Activated B cell treated with CpG ODN at 0.5 μM for 24 hours (primary cell): ENCODE measurements around the gene ACAA2. TPM values are rescaled to one million over a fixed set of nuclear protein-coding genes. Genes with fewer than 3 reads are reported as not detected.
"Not testable (repeated sequence)": the region's sequence is repeated elsewhere in the genome, so short reads cannot be mapped to it uniquely, and the experiment has no call there.

ENCODE experiments used
- ATAC-seq: fragments of 200-7000 bp; cut with Tn5 transposase; one replicate; pipeline ENCODE4 v1.10.0; 2021; ENCODE audit warnings: low read depth, mild to moderate bottlenecking, moderate library complexity
- CTCF ChIA-PET: fragments of 350-600 bp; sonication (Branson Sonifier 250); formaldehyde crosslinking; loops from one replicate; lab custom pipeline; 2021; ENCODE audit warnings: antibody characterized with exemption; lab: Charles Lee
- POLR2A ChIA-PET: fragments of 350-600 bp; sonication (Branson Sonifier 250); formaldehyde crosslinking; loops from one replicate; lab custom pipeline; 2021; ENCODE audit warnings: antibody characterized with exemption; lab: Charles Lee
- DNase-seq: peaks from one replicate; pipeline ENCODE4 v3.0.0; 2022
- H3K27ac Mint-ChIP-seq: one replicate; pipeline ENCODE4 v1.8.0; 2020; ENCODE audit warnings: mixed read lengths
- H3K27me3 Mint-ChIP-seq: one replicate; pipeline ENCODE4 v1.8.0; 2021; ENCODE audit warnings: mixed read lengths
- H3K36me3 Mint-ChIP-seq: one replicate; pipeline ENCODE4 v1.8.0; 2021; ENCODE audit warnings: low read depth, mixed read lengths
- H3K4me1 Mint-ChIP-seq: one replicate; pipeline ENCODE4 v1.8.0; 2021; ENCODE audit warnings: mixed read lengths
- H3K4me3 Mint-ChIP-seq: one replicate; pipeline ENCODE4 v1.8.0; 2020; ENCODE audit warnings: mild to moderate bottlenecking, mixed read lengths
- H3K9me3 Mint-ChIP-seq: one replicate; pipeline ENCODE4 v1.8.0; 2020; ENCODE audit warnings: mixed read lengths
- CTCF ChIP-seq: fragments of 200-600 bp; IDR thresholded peaks from one replicate; pipeline ENCODE4 v1.8.0; 2022; ENCODE audit warnings: antibody characterized with exemption, mild to moderate bottlenecking
- intact Hi-C: fragments of 100-400 bp; cut with micrococcal nuclease; formaldehyde crosslinking; loops from one replicate; pipeline ENCODE4 v1.15.1; 2024
- total RNA-seq: library from RNA; stranded (reverse); gene quantifications from 2 replicates; pipeline ENCODE4 v1.2.3, GENCODE V29; 2022

The ACAA2 gene
- total RNA-seq, 1 donor from 2014 or later = 24.9 TPM

- POLR2A ChIA-PET = no interaction called here
- DNase-seq = no peak
- Mint-ChIP-seq H3K27ac (no peak overlapping the region), H3K36me3 (no peaks in the 10 kb centered on the region), H3K4me3 (no peak overlapping the region), H3K9me3 (no peaks in the 10 kb centered on the region), H3K27me3 (peaks cover 1% of the 10 kb centered on the region), H3K4me1 (no peaks in the 10 kb centered on the region)
- ATAC-seq = no peak
- intact Hi-C loops = no loop called here
- no peak for TF ChIP-seq CTCF
- CTCF ChIA-PET = no interaction called here
These were observed 29.3 kb upstream of the ACAA2 start for GRCh38 chr18:49842656-49843055.

GRCh38 chr18:49841236-49842217, 28.2 kb upstream of the ACAA2 start:
- Mint-ChIP-seq H3K4me3 (no peak overlapping the region), H3K27ac (no peak overlapping the region), H3K4me1 (no peaks in the 10 kb centered on the region), H3K27me3 (no peaks in the 10 kb centered on the region), H3K9me3 (no peaks in the 10 kb centered on the region), H3K36me3 (no peaks in the 10 kb centered on the region)
- DNase-seq (no peak), ATAC-seq (no peak)
- intact Hi-C loops = no loop called here
- no peak for TF ChIP-seq CTCF
- ChIA-PET POLR2A (no interaction called here), CTCF (no interaction called here)

GRCh38 chr18:49839012-49839411, 25.7 kb upstream of the ACAA2 start:
- no peak for ATAC-seq
- no peak for TF ChIP-seq CTCF
- DNase-seq = no peak
- Mint-ChIP-seq H3K36me3 (no peaks in the 10 kb centered on the region), H3K9me3 (no peaks in the 10 kb centered on the region), H3K4me1 (no peaks in the 10 kb centered on the region), H3K27ac (no peak overlapping the region), H3K27me3 (no peaks in the 10 kb centered on the region), H3K4me3 (no peak overlapping the region)
- intact Hi-C loops = no loop called here
- POLR2A ChIA-PET = no interaction called here
- CTCF ChIA-PET = no interaction called here

DNA sequence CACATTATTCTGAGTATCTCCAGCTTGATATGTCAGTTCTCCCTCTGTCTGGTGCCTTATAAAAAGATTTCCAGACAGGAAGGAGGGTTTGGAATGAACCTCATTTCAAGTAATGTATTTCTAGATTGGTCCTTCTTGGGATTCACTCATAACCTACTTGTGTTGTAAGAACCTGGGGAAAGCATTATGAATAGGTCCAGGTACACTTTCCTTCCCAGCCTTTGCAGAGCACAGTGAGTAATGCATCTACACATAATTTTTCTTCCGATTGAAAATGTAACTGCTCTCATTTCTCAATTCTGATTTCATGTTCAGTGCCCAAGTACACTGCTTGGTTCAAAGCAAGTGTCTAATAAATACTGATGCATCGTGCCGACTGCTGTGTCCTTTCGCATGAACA, 25.0 kb upstream of the ACAA2 start:
- POLR2A ChIA-PET = no interaction called here
- ATAC-seq (no peak), DNase-seq (no peak)
- Mint-ChIP-seq H3K27me3 (no peaks in the 10 kb centered on the region), H3K4me1 (no peaks in the 10 kb centered on the region), H3K27ac (no peak overlapping the region), H3K4me3 (no peak overlapping the region), H3K9me3 (no peaks in the 10 kb centered on the region), H3K36me3 (no peaks in the 10 kb centered on the region)
- intact Hi-C loops = no loop called here
- no peak for TF ChIP-seq CTCF
- CTCF ChIA-PET = no interaction called here

DNA sequence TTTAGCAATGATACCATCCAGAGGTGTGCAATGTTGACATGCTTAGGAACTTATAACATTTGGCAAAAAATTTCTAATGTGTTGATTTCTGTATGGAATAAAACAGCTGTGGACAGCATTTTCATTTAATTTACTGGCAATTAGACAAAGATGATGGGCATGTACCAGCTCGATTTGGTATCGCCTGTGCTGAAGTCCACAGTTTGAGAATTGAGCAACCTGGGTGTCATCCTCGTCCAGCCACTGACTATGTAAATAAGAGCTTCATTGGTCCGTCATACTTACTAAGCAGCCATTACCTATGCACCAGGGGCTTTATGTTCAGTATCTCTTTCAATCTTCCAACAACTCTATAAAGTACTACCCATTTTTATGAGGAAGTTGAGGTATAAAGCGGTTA, 24.6 kb upstream of the ACAA2 start:
- no peaks in the 10 kb centered on the region for H3K4me1 Mint-ChIP-seq
- H3K9me3 Mint-ChIP-seq = no peaks in the 10 kb centered on the region
- POLR2A ChIA-PET = no interaction called here
- H3K4me3 Mint-ChIP-seq = no peak overlapping the region
- H3K27me3 Mint-ChIP-seq = no peaks in the 10 kb centered on the region
- no peak for TF ChIP-seq CTCF
- H3K36me3 Mint-ChIP-seq = no peaks in the 10 kb centered on the region
- no peak overlapping the region for H3K27ac Mint-ChIP-seq
- DNase-seq = no peak
- CTCF ChIA-PET = no interaction called here
- intact Hi-C loops = no loop called here
- no peak for ATAC-seq

GRCh38 chr18:49837316-49837835, 24.0 kb upstream of the ACAA2 start:
- ATAC-seq, H3K36me3 Mint-ChIP-seq, H3K27me3 Mint-ChIP-seq, H3K4me1 Mint-ChIP-seq, H3K27ac Mint-ChIP-seq, CTCF ChIA-PET, intact Hi-C loops, H3K4me3 Mint-ChIP-seq, H3K9me3 Mint-ChIP-seq, DNase-seq, POLR2A ChIA-PET: not testable (repeated sequence)
